ENCODE results near the gene RFC3.

RFC3 gene

DNA sequence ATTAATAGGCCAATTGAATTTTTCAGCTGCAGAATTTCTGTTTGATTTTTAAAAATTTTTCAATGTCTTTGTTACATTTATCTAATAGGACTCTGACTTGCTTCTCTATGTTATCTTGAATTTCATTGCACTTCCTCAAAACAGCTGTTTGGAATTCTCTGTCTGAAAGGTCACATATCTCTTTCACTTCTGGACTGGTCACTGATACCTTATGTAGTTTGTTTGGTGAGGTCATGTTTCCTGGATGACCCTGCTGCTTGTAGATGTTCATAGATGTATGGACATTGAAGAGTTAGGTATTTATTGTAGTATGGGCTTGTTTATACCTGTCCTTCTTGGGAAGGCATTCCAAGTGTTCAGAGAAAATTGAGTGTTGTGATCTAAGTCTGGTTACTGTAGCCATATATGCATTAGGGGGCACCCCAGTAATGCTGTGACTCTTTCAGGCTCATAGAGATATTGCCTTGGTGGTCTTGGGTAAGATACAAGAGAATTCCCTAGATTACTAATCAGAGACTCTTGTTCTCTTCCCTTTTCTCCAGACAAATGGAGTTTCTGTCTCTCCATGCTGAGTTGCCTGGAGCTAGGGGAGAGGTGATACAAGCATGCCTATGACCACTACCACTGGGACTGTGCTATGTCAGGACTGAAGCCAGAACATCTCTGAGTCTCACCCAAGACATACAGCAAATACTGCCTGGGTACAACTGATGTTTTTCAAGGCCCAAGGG, 27.8 kb downstream of the RFC3 start:
- in situ Hi-C loops (cut with HindIII; ENCODE audit: low sequenced_read_pairs): no loop called here
- DNase-seq (ENCODE audit: low read depth): no peak
- H3K4me3 ChIP-seq (ENCODE audit: low read depth, low read length): no peak overlapping the region
- TF ChIP-seq, protein P1, sequence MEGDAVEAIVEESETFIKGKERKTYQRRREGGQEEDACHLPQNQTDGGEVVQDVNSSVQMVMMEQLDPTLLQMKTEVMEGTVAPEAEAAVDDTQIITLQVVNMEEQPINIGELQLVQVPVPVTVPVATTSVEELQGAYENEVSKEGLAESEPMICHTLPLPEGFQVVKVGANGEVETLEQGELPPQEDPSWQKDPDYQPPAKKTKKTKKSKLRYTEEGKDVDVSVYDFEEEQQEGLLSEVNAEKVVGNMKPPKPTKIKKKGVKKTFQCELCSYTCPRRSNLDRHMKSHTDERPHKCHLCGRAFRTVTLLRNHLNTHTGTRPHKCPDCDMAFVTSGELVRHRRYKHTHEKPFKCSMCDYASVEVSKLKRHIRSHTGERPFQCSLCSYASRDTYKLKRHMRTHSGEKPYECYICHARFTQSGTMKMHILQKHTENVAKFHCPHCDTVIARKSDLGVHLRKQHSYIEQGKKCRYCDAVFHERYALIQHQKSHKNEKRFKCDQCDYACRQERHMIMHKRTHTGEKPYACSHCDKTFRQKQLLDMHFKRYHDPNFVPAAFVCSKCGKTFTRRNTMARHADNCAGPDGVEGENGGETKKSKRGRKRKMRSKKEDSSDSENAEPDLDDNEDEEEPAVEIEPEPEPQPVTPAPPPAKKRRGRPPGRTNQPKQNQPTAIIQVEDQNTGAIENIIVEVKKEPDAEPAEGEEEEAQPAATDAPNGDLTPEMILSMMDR (IDR thresholded peaks at IDR 0.05; ENCODE audit: low read depth, low read length, missing control alignments): no peak

DNA sequence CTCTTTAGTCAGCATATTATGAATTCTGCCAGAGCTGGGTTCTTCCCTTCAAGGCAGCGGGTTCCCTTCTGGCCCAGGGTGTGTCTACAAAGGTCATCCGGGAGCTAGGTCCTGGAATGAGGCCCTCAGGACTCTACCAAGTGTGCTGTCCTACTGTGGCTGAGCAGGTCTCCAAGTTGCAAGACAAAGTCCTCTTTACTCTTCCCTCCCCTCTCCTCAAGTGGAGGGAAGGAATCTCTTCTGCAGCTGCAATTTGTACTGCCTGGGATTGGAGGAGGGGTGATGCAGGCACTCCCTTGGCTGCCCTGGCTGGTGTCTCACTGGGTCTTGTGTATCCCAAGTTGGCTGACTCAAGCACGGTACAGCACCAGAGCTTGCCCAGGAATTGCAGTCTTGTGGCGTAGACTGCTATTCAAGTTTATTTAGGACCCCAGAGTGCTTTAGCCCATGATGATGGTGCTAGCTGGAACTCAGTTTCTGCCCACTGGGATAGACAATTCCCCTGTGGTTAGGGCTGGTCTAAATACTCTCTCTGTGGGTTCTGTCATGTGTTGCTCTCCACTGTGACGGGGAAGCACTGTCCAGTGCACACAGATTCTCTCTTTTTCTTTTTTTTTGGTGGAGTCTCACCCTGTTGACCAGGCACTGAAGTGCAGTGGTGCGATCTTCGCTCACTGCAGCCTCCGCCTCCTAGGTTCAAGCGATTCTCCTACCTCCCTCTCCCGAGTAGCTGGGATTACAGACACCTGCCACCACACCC, 28.5 kb downstream of the RFC3 start:
- in situ Hi-C loops (cut with HindIII; ENCODE audit: low sequenced_read_pairs): no loop called here
- H3K4me3 ChIP-seq (ENCODE audit: low read depth, low read length): no peak overlapping the region
- no peak for DNase-seq (ENCODE audit: low read depth)
- TF ChIP-seq, protein P1 (IDR thresholded peaks at IDR 0.05; ENCODE audit: low read depth, low read length, missing control alignments): no peak

DNA sequence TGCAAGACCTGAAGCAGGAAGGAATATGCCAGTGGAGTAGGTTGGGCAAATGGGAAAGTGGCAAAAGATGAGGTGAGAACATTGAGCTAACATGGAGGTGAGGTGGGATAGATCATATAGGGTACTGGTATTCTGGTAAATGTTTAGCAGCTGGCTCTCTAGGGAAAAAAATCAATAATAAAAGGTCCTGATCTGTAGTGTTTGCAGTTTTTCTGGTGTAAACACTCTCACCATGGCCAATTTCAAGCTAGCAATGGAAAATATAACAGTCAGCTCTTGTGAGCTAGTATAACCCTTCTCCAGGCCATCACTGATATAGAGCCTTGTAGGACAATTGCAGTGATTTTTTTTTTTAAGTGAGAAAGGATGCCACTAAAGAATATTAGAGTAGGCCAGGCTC, 31.3 kb downstream of the RFC3 start:
- no peak for DNase-seq (ENCODE audit: low read depth)
- no peak overlapping the region for H3K4me3 ChIP-seq (ENCODE audit: low read depth, low read length)
- in situ Hi-C loops (cut with HindIII; ENCODE audit: low sequenced_read_pairs): no loop called here
- TF ChIP-seq, protein P1 (IDR thresholded peaks at IDR 0.05; ENCODE audit: low read depth, low read length, missing control alignments): no peak

DNA sequence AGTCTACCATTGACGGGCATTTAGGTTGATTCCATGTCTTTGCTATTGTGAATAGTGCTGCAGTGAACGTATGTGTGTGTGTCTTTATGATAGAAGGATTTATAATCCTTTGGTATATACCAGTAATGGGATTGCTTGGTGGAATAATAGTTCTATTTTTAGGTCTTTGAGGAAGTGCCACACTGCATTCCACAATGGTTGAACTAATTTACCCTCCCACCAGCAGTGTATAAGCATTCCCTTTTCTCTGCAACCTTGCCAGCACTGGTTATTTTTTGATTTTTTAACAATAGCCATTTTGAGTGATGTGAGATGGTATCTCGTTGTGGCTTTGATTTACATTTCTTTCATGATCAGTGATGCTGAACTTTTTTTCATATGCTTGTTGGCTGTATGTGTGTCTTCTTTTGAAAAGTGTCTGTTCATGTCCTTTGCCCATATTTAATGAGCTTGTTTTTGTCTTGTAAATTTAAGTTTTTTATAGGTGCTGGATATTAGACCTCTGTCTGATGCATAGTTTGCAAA, 37.5 kb downstream of the RFC3 start:
- TF ChIP-seq, protein P1 (IDR thresholded peaks at IDR 0.05; ENCODE audit: low read depth, low read length, missing control alignments): no peak
- no peak for DNase-seq (ENCODE audit: low read depth)
- in situ Hi-C loops (cut with HindIII; ENCODE audit: low sequenced_read_pairs): no loop called here
- no peak overlapping the region for H3K4me3 ChIP-seq (ENCODE audit: low read depth, low read length)

DNA sequence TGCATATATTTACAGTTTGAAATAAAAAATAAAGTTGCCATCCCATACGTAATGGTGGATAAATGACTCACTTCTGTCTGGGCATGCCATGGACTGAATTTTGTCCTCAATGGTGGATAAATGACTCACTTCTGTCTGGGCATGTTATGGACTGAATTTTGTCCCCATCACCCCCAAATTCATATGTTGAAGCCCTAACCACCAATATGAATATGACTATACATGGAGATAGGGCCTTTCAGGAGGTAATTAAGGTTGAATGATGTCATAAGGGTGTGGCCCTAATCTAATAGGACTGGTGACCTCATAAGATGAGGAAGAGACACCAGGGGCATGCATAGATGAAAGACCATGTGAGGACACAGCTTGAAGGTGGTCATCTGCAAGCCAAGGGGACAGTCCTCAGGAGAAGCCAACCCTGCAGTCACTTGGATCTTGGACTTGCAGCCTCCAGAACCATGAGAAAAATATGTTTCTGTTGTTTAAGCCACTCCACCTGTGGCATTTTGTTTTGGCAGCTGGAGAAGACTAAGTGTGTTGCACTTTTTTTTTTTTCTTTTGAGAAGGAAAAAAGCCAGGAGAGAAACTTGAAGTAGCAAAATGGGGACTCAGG, 41.8 kb downstream of the RFC3 start:
- no peak overlapping the region for H3K4me3 ChIP-seq (ENCODE audit: low read depth, low read length)
- no peak for DNase-seq (ENCODE audit: low read depth)
- TF ChIP-seq, protein P1 (IDR thresholded peaks at IDR 0.05; ENCODE audit: low read depth, low read length, missing control alignments): no peak
- in situ Hi-C loops (cut with HindIII; ENCODE audit: low sequenced_read_pairs): no loop called here

DNA sequence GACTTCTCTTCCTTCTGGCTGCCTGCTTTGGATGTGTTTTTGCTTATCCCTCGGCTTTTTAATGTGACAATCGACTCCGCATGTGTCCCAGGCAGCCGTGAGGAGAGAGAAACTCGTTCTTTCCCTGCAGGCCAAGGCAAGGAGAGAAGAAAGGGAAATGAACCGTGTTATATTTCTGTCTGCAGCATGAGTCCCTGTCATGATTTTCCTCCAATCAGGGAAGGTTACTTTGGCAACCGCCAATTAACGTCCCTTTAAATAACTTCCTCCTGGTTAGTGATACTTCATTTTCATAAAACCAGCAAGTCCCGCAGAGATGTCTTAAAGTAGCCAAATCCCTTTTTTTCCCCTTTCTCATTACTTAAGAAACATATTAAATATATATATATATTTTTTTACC, 42.6 kb downstream of the RFC3 start:
- in situ Hi-C loops (cut with HindIII; ENCODE audit: low sequenced_read_pairs): no loop called here
- no peak for DNase-seq (ENCODE audit: low read depth)
- H3K4me3 ChIP-seq (ENCODE audit: low read depth, low read length): no peak overlapping the region
- TF ChIP-seq, protein P1 (IDR thresholded peaks at IDR 0.05; ENCODE audit: low read depth, low read length, missing control alignments): no peak

Measured in astrocyte of the cerebellum (primary cell).